ENCODE measurements around the gene KIF3A. TPM values are rescaled to one million over a fixed set of nuclear protein-coding genes. Genes with fewer than 3 reads are reported as not detected.

Gene KIF3A
- total RNA-seq, 1 donor from 2014 or later, result 33.6 TPM

- TF ChIP-seq CTCF (IDR thresholded peaks at IDR 0.05; ENCODE audit: unreplicated experiment), result no peak
- H3K27me3 Mint-ChIP-seq, result peaks cover 40% of the 10 kb centered on the region
- no peaks in the 10 kb centered on the region for H3K9me3 Mint-ChIP-seq (ENCODE audit: low read depth)
- H3K27ac Mint-ChIP-seq, result peak within 1 kb of the TSS; percentile 75
- peaks cover 13% of the 10 kb centered on the region for H3K4me1 Mint-ChIP-seq (ENCODE audit: low read depth)
- H3K36me3 Mint-ChIP-seq (ENCODE audit: insufficient read depth), result no peaks in the 10 kb centered on the region
- DNase-seq (ENCODE audit: low spot score, unreplicated experiment), result peak; percentile 35
- H3K4me3 Mint-ChIP-seq (ENCODE audit: low read depth), result peak within 1 kb of the TSS; percentile 79
These were observed 40.1 kb upstream of the KIF3A start, which contains the start of gene SEPTIN8 for GRCh38 chr5:132777209-132778069. Gene SEPTIN8 (minus strand): TSS chr5:132777239. CDS start chr5:132777137, 102 bp downstream.

- H3K27me3 Mint-ChIP-seq, result peaks cover 35% of the 10 kb centered on the region
- TF ChIP-seq CTCF (IDR thresholded peaks at IDR 0.05; ENCODE audit: unreplicated experiment), result no peak
- H3K36me3 Mint-ChIP-seq (ENCODE audit: insufficient read depth), result no peaks in the 10 kb centered on the region
- DNase-seq (ENCODE audit: low spot score, unreplicated experiment), result no peak
- H3K4me1 Mint-ChIP-seq (ENCODE audit: low read depth), result peaks cover 13% of the 10 kb centered on the region
- no peak overlapping the region for H3K27ac Mint-ChIP-seq
- H3K9me3 Mint-ChIP-seq (ENCODE audit: low read depth), result no peaks in the 10 kb centered on the region
- H3K4me3 Mint-ChIP-seq (ENCODE audit: low read depth), result peak overlapping the region; percentile 74
These were observed 39.5 kb upstream of the KIF3A start for GRCh38 chr5:132776938-132777208.

GRCh38 chr5:132776131-132776937, 39.0 kb upstream of the KIF3A start:
- Mint-ChIP-seq H3K4me1 (ENCODE audit: low read depth) (peaks cover 13% of the 10 kb centered on the region), H3K27me3 (peaks cover 29% of the 10 kb centered on the region), H3K4me3 (ENCODE audit: low read depth) (peak overlapping the region; percentile 74), H3K27ac (peak overlapping the region; percentile 39), H3K9me3 (ENCODE audit: low read depth) (no peaks in the 10 kb centered on the region), H3K36me3 (ENCODE audit: insufficient read depth) (no peaks in the 10 kb centered on the region)
- TF ChIP-seq CTCF (IDR thresholded peaks at IDR 0.05; ENCODE audit: unreplicated experiment), result peak; percentile 27
- peak; percentile 16 for DNase-seq (ENCODE audit: low spot score, unreplicated experiment)

GRCh38 chr5:132775476-132775961, 38.2 kb upstream of the KIF3A start:
- peak overlapping the region; percentile 74 for H3K4me3 Mint-ChIP-seq (ENCODE audit: low read depth)
- H3K36me3 Mint-ChIP-seq (ENCODE audit: insufficient read depth), result no peaks in the 10 kb centered on the region
- H3K4me1 Mint-ChIP-seq (ENCODE audit: low read depth), result peaks cover 14% of the 10 kb centered on the region
- DNase-seq (ENCODE audit: low spot score, unreplicated experiment), result no peak
- H3K27me3 Mint-ChIP-seq, result peaks cover 23% of the 10 kb centered on the region
- H3K9me3 Mint-ChIP-seq (ENCODE audit: low read depth), result no peaks in the 10 kb centered on the region
- no peak for TF ChIP-seq CTCF (IDR thresholded peaks at IDR 0.05; ENCODE audit: unreplicated experiment)
- no peak overlapping the region for H3K27ac Mint-ChIP-seq

- no peaks in the 10 kb centered on the region for H3K9me3 Mint-ChIP-seq (ENCODE audit: low read depth)
- no peak overlapping the region for H3K4me3 Mint-ChIP-seq (ENCODE audit: low read depth)
- TF ChIP-seq CTCF (IDR thresholded peaks at IDR 0.05; ENCODE audit: unreplicated experiment), result no peak
- H3K36me3 Mint-ChIP-seq (ENCODE audit: insufficient read depth), result no peaks in the 10 kb centered on the region
- H3K4me1 Mint-ChIP-seq (ENCODE audit: low read depth), result peaks cover 14% of the 10 kb centered on the region
- DNase-seq (ENCODE audit: low spot score, unreplicated experiment), result no peak
- H3K27ac Mint-ChIP-seq, result no peak overlapping the region
- peaks cover 21% of the 10 kb centered on the region for H3K27me3 Mint-ChIP-seq
These were observed 37.5 kb upstream of the KIF3A start for GRCh38 chr5:132774896-132775295.

All from progenitor cell of endocrine pancreas (in vitro differentiated cells).